Activated effector memory CD4-positive, alpha-beta T cell treated with anti-CD3 and anti-CD28 coated beads, Interleukin-2, amount 50 U/mL, for 16 hours (primary cell): ENCODE data around the gene LMAN2.
"Not testable (repeated sequence)": the region's sequence is repeated elsewhere in the genome, so short reads cannot be mapped to it uniquely, and the experiment has no call there.

Experiments
- DNase-seq: peaks from one replicate; pipeline ENCODE4 v3.0.0-alpha.2; 2020

Gene LMAN2

GRCh38 chr5:177378884-177379883 lies 27.7 kb upstream of the LMAN2 start:
- peak; percentile 69 for DNase-seq

GRCh38 chr5:177377851-177378776 lies 26.6 kb upstream of the LMAN2 start:
- DNase-seq = no peak

DNA sequence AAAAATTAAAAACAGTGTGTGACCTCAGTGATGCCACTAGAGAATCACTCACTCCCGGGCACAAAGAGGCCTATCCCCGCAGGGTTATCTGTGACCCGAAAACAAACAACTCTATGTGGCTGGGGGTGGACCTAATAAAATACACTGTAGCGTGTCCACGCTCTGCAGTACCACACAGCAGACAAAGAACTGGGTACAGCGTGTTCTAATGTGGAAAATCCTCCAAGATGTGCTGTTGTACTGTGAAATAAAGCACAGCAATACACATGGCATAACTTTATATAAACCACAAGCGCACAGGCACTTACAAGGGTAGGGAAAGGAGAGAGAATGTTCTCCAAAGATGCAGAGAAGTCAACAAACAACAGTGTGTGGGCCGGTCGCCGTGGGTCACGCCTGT lies 24.6 kb upstream of the LMAN2 start:
- no peak for DNase-seq

GRCh38 chr5:177375516-177375915 lies 24.0 kb upstream of the LMAN2 start:
- not testable (repeated sequence) for DNase-seq

GRCh38 chr5:177374211-177374610 lies 22.7 kb upstream of the LMAN2 start:
- no peak for DNase-seq

DNA sequence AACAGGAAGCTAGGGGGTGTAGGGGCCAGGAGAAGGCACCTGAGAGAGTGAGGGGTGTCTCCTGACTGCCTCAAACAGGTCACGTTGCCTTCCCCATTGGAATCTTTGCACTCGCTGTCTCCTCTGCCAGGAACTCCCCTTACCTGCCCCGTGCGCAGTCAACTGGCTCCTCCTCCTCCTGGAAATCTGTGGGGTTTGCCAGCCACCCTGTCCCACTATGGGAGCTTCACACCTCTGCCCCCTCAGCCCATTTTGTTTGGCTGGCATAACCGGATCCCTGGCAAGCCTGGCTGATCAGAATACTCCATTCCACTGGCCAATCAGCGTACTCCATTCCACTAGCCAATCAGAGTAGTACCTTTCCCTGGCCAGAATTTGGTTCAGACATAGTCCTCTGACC lies 22.3 kb upstream of the LMAN2 start:
- DNase-seq = no peak

DNA sequence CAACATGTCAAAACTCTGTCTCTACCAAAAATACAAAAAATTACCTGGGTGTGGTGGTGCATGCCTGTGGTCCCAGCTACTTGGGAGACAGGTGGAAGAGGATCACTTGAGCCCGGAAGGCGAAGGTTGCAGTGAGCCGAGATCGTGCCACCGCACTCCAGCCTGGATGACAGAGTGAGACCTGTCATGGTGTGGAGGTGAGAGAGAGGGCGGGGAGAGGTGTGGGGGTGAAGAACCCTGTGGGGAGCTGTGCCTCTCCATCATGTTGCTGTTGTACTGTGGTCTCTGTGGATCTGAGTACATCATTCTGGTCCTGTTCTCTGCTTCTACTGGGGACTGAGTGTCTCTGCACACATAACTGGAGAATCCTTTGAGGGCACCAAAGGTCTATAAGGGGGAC lies 21.4 kb upstream of the LMAN2 start:
- DNase-seq = peak; percentile 72

GRCh38 chr5:177372034-177372896 lies 20.8 kb upstream of the LMAN2 start:
- peak; percentile 77 for DNase-seq

- no peak for DNase-seq
These were observed 19.9 kb upstream of the LMAN2 start for GRCh38 chr5:177371120-177372033.

DNA sequence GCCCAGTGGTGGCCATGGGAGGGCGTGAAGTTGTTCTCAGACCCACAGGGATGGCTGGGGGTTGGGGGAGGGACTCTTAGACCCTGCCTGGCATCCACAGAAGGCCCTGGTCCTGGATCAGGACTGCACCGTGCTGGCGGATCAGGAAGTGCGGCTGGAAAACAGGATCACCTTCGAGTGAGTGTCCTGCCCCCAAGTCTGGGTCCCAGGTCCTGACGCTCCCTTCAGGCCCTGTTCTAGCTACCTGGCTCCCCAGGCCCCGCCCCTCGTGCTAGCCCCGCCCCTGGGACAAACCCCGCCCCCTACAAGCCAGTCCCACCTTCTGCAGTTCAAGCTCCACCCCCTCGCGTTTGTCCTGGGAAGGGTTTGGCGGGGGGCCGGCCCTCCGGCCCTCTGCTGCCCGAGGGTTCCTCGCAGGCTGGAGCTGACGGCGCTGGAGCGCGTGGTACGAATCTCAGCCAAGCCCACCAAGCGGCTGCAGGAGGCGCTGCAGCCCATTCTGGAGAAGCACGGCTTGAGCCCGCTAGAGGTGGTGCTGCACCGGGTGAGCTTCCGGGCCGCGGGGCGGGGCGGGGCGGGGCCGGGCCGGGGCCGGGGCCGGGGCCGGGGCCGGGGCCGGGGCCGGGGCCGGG lies 19.1 kb upstream of the LMAN2 start:
- peak; percentile 88 for DNase-seq

DNA sequence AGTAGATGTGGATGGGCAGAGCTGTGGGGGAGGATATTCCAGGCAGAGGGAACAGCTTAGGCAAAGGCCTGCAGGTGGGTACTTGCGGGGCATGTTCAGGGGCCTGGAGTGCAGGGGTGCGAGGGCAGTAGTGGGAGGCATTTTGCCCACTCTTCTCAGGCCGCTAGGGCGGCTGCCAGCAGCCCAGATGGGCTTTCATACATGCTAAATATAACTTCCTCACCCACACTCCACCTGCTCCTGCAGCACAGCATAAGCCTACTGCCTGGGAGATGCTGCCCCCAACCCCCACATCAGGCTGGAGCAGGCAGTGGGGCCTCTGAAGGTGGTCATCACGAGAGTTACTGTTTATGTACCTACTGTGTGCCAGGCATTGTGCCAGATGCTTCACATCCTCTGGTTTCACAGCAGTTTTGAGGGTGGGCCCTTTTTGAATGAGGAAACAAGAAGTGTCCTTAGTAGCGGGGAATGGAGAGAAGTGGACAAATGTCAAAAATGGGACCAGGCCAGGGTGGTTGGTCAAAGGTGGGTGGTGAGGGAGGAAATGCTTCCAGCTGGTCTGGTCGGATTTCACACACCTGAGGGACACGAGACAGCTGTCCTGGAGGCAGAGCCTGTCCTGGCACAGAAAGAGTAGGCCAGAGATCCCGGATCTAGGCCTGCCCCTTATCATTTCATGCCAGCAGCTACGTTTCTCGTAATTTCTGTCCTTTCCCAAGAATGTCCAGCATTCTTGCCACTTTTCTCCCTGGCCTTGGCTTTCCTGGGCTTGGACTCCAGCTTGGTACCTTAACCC lies 18.4 kb upstream of the LMAN2 start:
- no peak for DNase-seq

GRCh38 chr5:177368869-177369644 lies 17.6 kb upstream of the LMAN2 start:
- DNase-seq = peak; percentile 73

GRCh38 chr5:177367981-177368868 lies 16.8 kb upstream of the LMAN2 start:
- no peak for DNase-seq

- no peak for DNase-seq
These were observed 15.9 kb upstream of the LMAN2 start for GRCh38 chr5:177367323-177367848.

DNA sequence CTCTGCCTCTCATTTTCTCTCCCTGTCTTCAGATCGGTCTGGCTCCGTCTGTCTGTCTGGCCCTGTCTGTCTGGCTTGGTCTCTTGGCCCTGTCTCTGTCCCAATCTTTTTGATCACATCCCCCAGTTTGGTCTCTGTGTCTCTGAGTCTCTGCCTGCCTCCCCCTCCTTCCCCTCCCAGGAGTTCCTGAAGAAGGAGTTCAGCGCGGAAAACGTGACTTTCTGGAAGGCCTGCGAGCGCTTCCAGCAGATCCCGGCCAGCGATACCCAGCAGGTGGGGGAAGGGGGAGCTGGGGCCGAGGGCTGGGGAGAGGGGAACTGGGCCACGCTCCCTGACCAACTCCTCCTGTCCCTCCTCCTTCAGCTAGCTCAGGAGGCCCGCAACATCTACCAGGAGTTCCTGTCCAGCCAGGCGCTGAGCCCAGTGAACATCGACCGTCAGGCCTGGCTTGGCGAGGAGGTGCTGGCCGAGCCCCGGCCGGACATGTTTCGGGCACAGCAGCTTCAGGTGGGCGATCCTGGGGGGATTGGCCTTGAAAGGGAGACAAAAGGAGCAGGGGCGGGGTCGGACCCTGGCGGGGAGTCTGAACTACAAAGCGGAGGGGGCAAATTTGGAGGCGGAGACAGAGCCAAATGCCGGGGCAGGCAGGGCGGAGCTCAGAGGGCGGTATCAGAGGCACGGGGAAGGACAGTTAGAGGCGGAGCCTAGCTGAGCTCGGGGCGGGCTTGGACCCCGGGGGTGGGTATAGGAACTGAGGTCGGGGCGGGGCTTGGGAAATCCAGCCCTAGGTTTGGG lies 15.3 kb upstream of the LMAN2 start:
- DNase-seq = no peak

GRCh38 chr5:177365845-177366527 lies 14.5 kb upstream of the LMAN2 start:
- DNase-seq = no peak
